Measurements from ENCODE around the gene JADE3.

Gene JADE3

GRCh38 chrX:47101206-47101605 lies 189.0 kb downstream of the JADE3 start:
- DNase-seq (ENCODE audit: low read depth in 2 of 2, low spot score in 1 of 2), result no peak
